Neural cell (in vitro differentiated cells): ENCODE data around the gene TAPBP. TPM values are rescaled to one million over a fixed set of nuclear protein-coding genes. Genes with fewer than 3 reads are reported as not detected.
"Not testable (repeated sequence)": the region's sequence is repeated elsewhere in the genome, so short reads cannot be mapped to it uniquely, and the experiment has no call there.

Experiments
- H2AFZ ChIP-seq: fragments of 200-600, 300-800 bp; sonication (generic), shearing (Covaris generic); 2 replicates; pipeline ENCODE4 v1.6.0; 2014; ENCODE audit warnings: low read depth, mild to moderate bottlenecking, antibody characterized with exemption, low read length, moderate library complexity
- H3F3A ChIP-seq: fragments of 200-600 bp; shearing (Covaris generic); 2 replicates; pipeline ENCODE4 v1.6.1; 2016; ENCODE audit warnings: mild to moderate bottlenecking, moderate library complexity, mixed read lengths, antibody characterized with exemption, low read length; ENCODE audit not compliant: insufficient read depth, poor library complexity, severe bottlenecking
- H3K27ac ChIP-seq: fragments of 200-600, 300-800 bp; sonication (generic), shearing (Covaris generic); 2 replicates; pipeline ENCODE4 v1.5.1; 2014; ENCODE audit warnings: mild to moderate bottlenecking, low read length, moderate library complexity
- H3K27me3 ChIP-seq: fragments of 300-800, 200-600 bp; sonication (generic), shearing (Covaris generic); 2 replicates; pipeline ENCODE4 v1.6.0; 2014; ENCODE audit warnings: mild to moderate bottlenecking, low read depth, low read length, moderate library complexity; ENCODE audit not compliant: insufficient read depth
- H3K36me3 ChIP-seq: fragments of 300-800, 200-600 bp; sonication (generic), shearing (Covaris generic); 2 replicates; pipeline ENCODE4 v1.5.1; 2014; ENCODE audit warnings: mild to moderate bottlenecking, antibody characterized with exemption, low read length, moderate library complexity; ENCODE audit not compliant: insufficient read depth
- H3K4me2 ChIP-seq: fragments of 300-800, 200-600 bp; sonication (generic), shearing (Covaris generic); 2 replicates; pipeline ENCODE4 v1.6.0; 2014; ENCODE audit warnings: mild to moderate bottlenecking, low read length
- H3K4me3 ChIP-seq: fragments of 300-800, 200-600 bp; sonication (generic), shearing (Covaris generic); 2 replicates; pipeline ENCODE4 v1.5.1; 2014; ENCODE audit warnings: mild to moderate bottlenecking, low read length, moderate library complexity
- H3K79me2 ChIP-seq: fragments of 200-600 bp; shearing (Covaris generic); replicated peaks from 2 replicates; pipeline ENCODE4 v1.6.0; 2014; ENCODE audit warnings: mild to moderate bottlenecking, low read length, moderate library complexity; ENCODE audit not compliant: insufficient read depth
- H3K9ac ChIP-seq: fragments of 300-800, 200-600 bp; sonication (generic), shearing (Covaris generic); 2 replicates; pipeline ENCODE4 v1.6.1; 2016; ENCODE audit warnings: mild to moderate bottlenecking, low read length, mixed read lengths
- H3K9me2 ChIP-seq: fragments of 200-600 bp; shearing (Covaris generic); 2 replicates; pipeline ENCODE4 v1.6.1; 2016; ENCODE audit warnings: mild to moderate bottlenecking, low read length, mixed read lengths; ENCODE audit not compliant: insufficient read depth
- H3K9me3 ChIP-seq: fragments of 200-600, 300-800 bp; sonication (generic), shearing (Covaris generic); 2 replicates; pipeline ENCODE4 v1.6.1; 2016; ENCODE audit warnings: mild to moderate bottlenecking, mixed run types, low read length, moderate library complexity, mixed read lengths
- H4K20me1 ChIP-seq: fragments of 200-600 bp; shearing (Covaris generic); 2 replicates; pipeline ENCODE4 v1.6.1; 2016; ENCODE audit warnings: mild to moderate bottlenecking, mixed run types; ENCODE audit not compliant: insufficient read depth
- EP300 ChIP-seq: fragments of 450-650 bp; conservative IDR thresholded peaks from 2 replicates; pipeline ENCODE4 v1.6.1; 2014; ENCODE audit warnings: antibody characterized with exemption, mild to moderate bottlenecking, moderate library complexity; ENCODE audit not compliant: poor library complexity, severe bottlenecking
- EZH2 ChIP-seq: fragments of 200-600, 300-800 bp; shearing (Covaris generic), sonication (generic); IDR thresholded peaks from 2 replicates; pipeline ENCODE4 v1.6.1; 2014; ENCODE audit warnings: antibody characterized with exemption, low read length, borderline replicate concordance, mild to moderate bottlenecking; ENCODE audit not compliant: insufficient read depth, poor library complexity, severe bottlenecking
- MXI1 ChIP-seq: fragments of 450-650 bp; conservative IDR thresholded peaks from 2 replicates; pipeline ENCODE4 v1.6.1; 2014; ENCODE audit warnings: antibody characterized with exemption, mild to moderate bottlenecking; ENCODE audit not compliant: poor library complexity, severe bottlenecking
- POLR2AphosphoS5 ChIP-seq: IDR thresholded peaks from 2 replicates; pipeline ENCODE4 v1.6.1; 2012
- RAD21 ChIP-seq: fragments of 450-650 bp; conservative IDR thresholded peaks from 2 replicates; pipeline ENCODE4 v1.6.1; 2014; ENCODE audit warnings: antibody characterized with exemption, mild to moderate bottlenecking, moderate library complexity
- SMC3 ChIP-seq: fragments of 450-650 bp; conservative IDR thresholded peaks from 2 replicates; pipeline ENCODE4 v1.6.1; 2014; ENCODE audit warnings: antibody characterized with exemption, mild to moderate bottlenecking, moderate library complexity; ENCODE audit not compliant: poor library complexity
- TAF1 ChIP-seq: IDR thresholded peaks from 2 replicates; pipeline ENCODE4 v1.6.1; 2012; ENCODE audit warnings: low read depth
- polyA plus RNA-seq: library from polyadenylated mRNA; depleted of rRNA; stranded (reverse); fragments of >200 nt; gene quantifications from 2 replicates; pipeline ENCODE4 v1.2.3, GENCODE V29; 2014
- TF ChIP-seq, protein P1 (sequence below): IDR thresholded peaks from 2 replicates; pipeline ENCODE4 v1.6.1; 2012; ENCODE audit warnings: borderline replicate concordance
- TF ChIP-seq, protein P2 (sequence below): fragments of 450-650 bp; IDR thresholded peaks from 2 replicates; pipeline ENCODE4 v1.5.1; 2014; ENCODE audit warnings: antibody characterized with exemption, mild to moderate bottlenecking, moderate library complexity; ENCODE audit not compliant: poor library complexity, severe bottlenecking

Gene TAPBP
- polyA plus RNA-seq, 1 donor from 2014 or later, result 1.2 TPM

DNA sequence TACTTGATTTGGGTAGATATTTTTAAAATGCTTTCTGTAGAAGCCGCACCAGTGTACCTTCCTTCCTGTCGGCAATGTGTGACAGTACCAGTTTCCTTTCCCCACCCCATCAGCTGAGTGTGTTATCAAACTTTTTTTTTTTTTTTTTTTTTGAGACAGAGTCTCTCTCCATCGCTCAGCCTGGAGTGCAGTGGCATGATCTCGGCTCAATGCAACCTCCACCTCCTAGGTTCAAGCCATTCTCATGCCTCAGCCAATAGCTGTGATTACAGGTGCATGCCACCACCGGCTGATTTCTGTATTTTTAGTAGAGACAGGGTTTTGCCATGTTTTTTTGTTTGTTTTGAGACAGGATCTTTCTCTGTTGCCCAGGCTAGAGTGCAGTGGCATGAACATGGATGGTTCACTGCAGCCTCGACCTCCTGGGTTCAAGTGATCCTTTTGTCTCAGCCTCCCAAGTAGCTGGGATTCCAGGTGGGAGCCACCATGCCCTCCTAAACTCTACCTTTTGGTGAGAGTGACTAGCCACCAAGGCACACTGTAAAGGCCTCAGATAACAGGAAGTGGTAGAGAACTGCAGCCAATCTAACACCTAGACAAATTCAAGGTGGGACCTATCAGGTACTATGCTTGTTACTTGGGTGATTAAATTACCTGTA, 30.2 kb upstream of the TAPBP start:
- Histone ChIP-seq H3K27ac (no peak overlapping the region), H3K36me3 (no peaks in the 10 kb centered on the region), H3K79me2 (no peaks in the 10 kb centered on the region), H3K9me2 (no peaks in the 10 kb centered on the region), H3K9ac (no peak overlapping the region), H3F3A (no peaks in the 10 kb centered on the region), H3K4me2 (no peak overlapping the region), H3K27me3 (no peaks in the 10 kb centered on the region), H3K9me3 (no peaks in the 10 kb centered on the region), H4K20me1 (no peaks in the 10 kb centered on the region), H2AFZ (no peak overlapping the region), H3K4me3 (no peak overlapping the region)
- TF ChIP-seq MXI1 (no peak), RAD21 (no peak), EP300 (no peak), SMC3 (no peak), TAF1 (no peak), POLR2AphosphoS5 (no peak), EZH2 (no peak)
- TF ChIP-seq, protein P1, sequence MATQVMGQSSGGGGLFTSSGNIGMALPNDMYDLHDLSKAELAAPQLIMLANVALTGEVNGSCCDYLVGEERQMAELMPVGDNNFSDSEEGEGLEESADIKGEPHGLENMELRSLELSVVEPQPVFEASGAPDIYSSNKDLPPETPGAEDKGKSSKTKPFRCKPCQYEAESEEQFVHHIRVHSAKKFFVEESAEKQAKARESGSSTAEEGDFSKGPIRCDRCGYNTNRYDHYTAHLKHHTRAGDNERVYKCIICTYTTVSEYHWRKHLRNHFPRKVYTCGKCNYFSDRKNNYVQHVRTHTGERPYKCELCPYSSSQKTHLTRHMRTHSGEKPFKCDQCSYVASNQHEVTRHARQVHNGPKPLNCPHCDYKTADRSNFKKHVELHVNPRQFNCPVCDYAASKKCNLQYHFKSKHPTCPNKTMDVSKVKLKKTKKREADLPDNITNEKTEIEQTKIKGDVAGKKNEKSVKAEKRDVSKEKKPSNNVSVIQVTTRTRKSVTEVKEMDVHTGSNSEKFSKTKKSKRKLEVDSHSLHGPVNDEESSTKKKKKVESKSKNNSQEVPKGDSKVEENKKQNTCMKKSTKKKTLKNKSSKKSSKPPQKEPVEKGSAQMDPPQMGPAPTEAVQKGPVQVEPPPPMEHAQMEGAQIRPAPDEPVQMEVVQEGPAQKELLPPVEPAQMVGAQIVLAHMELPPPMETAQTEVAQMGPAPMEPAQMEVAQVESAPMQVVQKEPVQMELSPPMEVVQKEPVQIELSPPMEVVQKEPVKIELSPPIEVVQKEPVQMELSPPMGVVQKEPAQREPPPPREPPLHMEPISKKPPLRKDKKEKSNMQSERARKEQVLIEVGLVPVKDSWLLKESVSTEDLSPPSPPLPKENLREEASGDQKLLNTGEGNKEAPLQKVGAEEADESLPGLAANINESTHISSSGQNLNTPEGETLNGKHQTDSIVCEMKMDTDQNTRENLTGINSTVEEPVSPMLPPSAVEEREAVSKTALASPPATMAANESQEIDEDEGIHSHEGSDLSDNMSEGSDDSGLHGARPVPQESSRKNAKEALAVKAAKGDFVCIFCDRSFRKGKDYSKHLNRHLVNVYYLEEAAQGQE, result no peak
- TF ChIP-seq, protein P2, sequence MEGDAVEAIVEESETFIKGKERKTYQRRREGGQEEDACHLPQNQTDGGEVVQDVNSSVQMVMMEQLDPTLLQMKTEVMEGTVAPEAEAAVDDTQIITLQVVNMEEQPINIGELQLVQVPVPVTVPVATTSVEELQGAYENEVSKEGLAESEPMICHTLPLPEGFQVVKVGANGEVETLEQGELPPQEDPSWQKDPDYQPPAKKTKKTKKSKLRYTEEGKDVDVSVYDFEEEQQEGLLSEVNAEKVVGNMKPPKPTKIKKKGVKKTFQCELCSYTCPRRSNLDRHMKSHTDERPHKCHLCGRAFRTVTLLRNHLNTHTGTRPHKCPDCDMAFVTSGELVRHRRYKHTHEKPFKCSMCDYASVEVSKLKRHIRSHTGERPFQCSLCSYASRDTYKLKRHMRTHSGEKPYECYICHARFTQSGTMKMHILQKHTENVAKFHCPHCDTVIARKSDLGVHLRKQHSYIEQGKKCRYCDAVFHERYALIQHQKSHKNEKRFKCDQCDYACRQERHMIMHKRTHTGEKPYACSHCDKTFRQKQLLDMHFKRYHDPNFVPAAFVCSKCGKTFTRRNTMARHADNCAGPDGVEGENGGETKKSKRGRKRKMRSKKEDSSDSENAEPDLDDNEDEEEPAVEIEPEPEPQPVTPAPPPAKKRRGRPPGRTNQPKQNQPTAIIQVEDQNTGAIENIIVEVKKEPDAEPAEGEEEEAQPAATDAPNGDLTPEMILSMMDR, result no peak

DNA sequence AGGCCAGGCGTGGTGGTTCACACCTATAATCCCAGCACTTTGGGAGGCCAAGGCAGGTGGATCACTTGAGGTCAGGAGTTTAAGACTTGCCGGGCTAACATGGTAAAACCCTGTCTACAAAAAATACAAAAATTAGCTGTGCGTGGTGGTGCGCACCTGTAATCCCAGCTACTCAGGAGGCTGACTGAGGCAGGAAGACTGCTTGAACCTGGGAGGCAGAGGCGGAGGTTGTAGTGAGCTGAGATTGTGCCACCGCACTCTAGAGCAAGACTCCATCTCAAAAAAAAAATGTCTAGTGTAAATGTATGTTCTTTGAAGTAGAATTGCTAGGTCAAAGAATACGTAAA, 29.7 kb upstream of the TAPBP start:
- not testable (repeated sequence) for H3K9me2 ChIP-seq, H3K79me2 ChIP-seq, H3K36me3 ChIP-seq, H3K27ac ChIP-seq, H3K27me3 ChIP-seq, H2AFZ ChIP-seq, H3K9ac ChIP-seq, H3F3A ChIP-seq, H4K20me1 ChIP-seq, H3K4me2 ChIP-seq, H3K4me3 ChIP-seq, H3K9me3 ChIP-seq

DNA sequence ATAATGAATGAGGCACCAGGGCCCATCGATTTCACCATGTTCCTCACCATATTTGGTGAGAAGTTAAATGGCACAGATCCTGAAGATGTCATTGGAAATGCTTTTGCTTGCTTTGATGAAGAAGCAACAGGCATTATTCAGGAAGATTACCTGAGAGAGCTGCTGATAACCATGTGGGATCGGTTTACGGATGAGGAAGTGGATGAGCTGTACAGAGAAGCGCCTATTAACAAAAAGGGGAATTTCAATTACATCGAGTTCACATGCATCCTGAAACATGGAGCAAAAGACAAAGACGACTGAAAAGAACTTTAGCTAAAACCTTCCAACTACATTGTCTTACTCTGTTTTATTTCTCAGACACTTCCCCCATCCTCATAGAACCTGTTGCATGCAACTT, 25.3 kb upstream of the TAPBP start:
- H3K27ac ChIP-seq, result no peak overlapping the region
- no peak overlapping the region for H3K4me3 ChIP-seq
- no peaks in the 10 kb centered on the region for H3K36me3 ChIP-seq
- no peaks in the 10 kb centered on the region for H3K9me2 ChIP-seq
- H3K79me2 ChIP-seq, result no peaks in the 10 kb centered on the region
- no peak overlapping the region for H2AFZ ChIP-seq
- no peaks in the 10 kb centered on the region for H3F3A ChIP-seq
- H3K4me2 ChIP-seq, result no peak overlapping the region
- no peaks in the 10 kb centered on the region for H4K20me1 ChIP-seq
- no peaks in the 10 kb centered on the region for H3K27me3 ChIP-seq
- no peaks in the 10 kb centered on the region for H3K9me3 ChIP-seq
- TF ChIP-seq SMC3, result no peak
- TF ChIP-seq RAD21, result no peak
- TF ChIP-seq EP300, result no peak
- TF ChIP-seq, protein P1, result no peak
- no peak for TF ChIP-seq TAF1
- H3K9ac ChIP-seq, result no peak overlapping the region
